Measurements from ENCODE around the gene SUPT6H. TPM values are rescaled to one million over a fixed set of nuclear protein-coding genes. Genes with fewer than 3 reads are reported as not detected.

Gene SUPT6H
- total and polyA plus RNA-seq, 2 of the 8 experiments (the other 6 are each of a cell fraction or from before 2014, with no cell fraction given): 32.0 to 59.9 TPM

DNA sequence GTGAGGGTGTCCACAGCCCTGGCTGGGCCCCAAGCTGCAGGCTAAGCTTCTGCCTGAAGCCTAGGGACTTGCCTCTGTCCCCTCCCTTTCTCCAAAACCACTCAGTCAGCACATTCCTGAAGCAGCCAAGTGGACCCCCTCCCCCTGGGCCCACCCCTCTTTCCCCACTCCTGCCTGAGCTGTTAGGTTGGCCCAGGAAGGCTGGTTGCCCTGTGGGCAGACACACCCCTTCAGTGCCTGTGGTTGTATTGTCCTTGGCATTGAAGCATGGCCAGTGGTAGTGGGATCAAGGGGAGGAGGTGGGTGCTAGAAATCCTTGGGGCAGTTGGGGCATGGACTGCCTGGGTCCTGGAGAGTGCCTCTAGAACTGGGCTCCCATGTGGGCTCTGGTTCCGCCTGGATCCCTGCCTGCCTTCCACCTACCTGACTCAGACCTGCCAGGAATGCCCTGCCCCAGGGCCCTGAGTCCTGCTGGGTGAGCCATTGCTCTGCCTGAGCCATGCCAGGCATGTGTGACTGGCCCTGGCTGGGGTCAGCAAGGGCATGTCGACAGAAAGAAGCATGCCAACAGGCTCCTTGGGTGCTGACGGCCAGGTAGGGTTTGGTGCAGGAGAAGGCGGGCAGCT, 83.9 kb downstream of the SUPT6H start:
- H3K9ac ChIP-seq (replicated peaks in 1 of 4; ENCODE audit: extremely low read depth in 1 of 4, low read depth in 3 of 4, low read length in 3 of 4): peak overlapping the region; percentile 31 to 98 (median 65); a peak in 6 of 7 replicates
- H3K79me2 ChIP-seq (ENCODE audit: control insufficient read depth in 1 of 2, insufficient read depth in 2 of 2, low read length in 2 of 2): peaks cover 19 to 42% of the 10 kb centered on the region in 2 experiments
- peak overlapping the region; percentile 90 for H4K5ac ChIP-seq (ENCODE audit: insufficient read length, low read depth, low read length)

More for the DNA sequence above, 83.9 kb downstream of the SUPT6H start:
- Histone ChIP-seq H3K14ac (ENCODE audit: insufficient read length) (no peak overlapping the region), H2BK120ac (replicated peaks; ENCODE audit: low read depth, low read length) (peak overlapping the region; percentile 33), H3K79me1 (ENCODE audit: low read depth, low read length) (peaks cover 14% of the 10 kb centered on the region), H3K56ac (replicated peaks; ENCODE audit: insufficient read length, low read depth, low read length) (peak overlapping the region; percentile 70), H4K8ac (ENCODE audit: extremely low read depth, insufficient read depth, low read length) (peak overlapping the region; percentile 62; the same call in 1 of the 2 replicates), H3K4me3 (ENCODE audit: extremely low read depth in 1 of 4, insufficient read depth in 2 of 4, low read depth in 3 of 4, low read length in 4 of 4) (peak overlapping the region; percentile 94 to 99 (median 98); a peak in 7 of 8 replicates), H3K4ac (replicated peaks; ENCODE audit: insufficient read length, low read depth, low read length) (peak overlapping the region; percentile 93), H3K27ac (ENCODE audit: low read depth, low read length) (peak overlapping the region; percentile 98), H4K20me1 (replicated peaks in 1 of 2; ENCODE audit: control insufficient read depth in 1 of 2, insufficient read depth in 2 of 2, low read length in 2 of 2) (peaks cover 30 to 34% of the 10 kb centered on the region in 2 experiments), H4K91ac (replicated peaks; ENCODE audit: insufficient read length, low read length) (peak overlapping the region; percentile 98), H2AFZ (ENCODE audit: low read length) (no peak overlapping the region), H3K23me2 (ENCODE audit: low read depth, low read length) (peaks cover 23% of the 10 kb centered on the region), H2BK5ac (ENCODE audit: low read depth, low read length) (peak overlapping the region; percentile 99), H3K4me2 (ENCODE audit: insufficient read depth in 1 of 2, low read depth in 2 of 2, low read length in 2 of 2) (peak overlapping the region; percentile 92 to 93), H2BK20ac (ENCODE audit: low read length) (0 out of 2 replicates have a peak overlapping the region, but pooled peaks have one; percentile 40), H3K36me3 (ENCODE audit: control insufficient read depth in 2 of 4, insufficient read depth in 4 of 4, low read length in 3 of 4) (peaks cover 30 to 43% (median 32%) of the 10 kb centered on the region in 4 experiments), H2BK15ac (ENCODE audit: low read length) (peak overlapping the region; percentile 93; the same call in 1 of the 2 replicates), H3K4me1 (replicated peaks in 1 of 4; ENCODE audit: control insufficient read depth in 3 of 4, insufficient read depth in 4 of 4, low read length in 3 of 4) (peaks cover 0 to 30% (median 25%) of the 10 kb centered on the region in 4 experiments; a peak in 6 of 7 replicates), H3K18ac (ENCODE audit: extremely low read depth, low read length) (peak overlapping the region; percentile 86), H3K27me3 (replicated peaks in 1 of 4; ENCODE audit: control insufficient read depth in 3 of 4, extremely low read depth in 1 of 4, insufficient read depth in 3 of 4, low read length in 3 of 4) (no peaks in the 10 kb centered on the region), H2AK5ac (ENCODE audit: low read depth, low read length) (peak overlapping the region; percentile 54; the same call in 1 of the 2 replicates), H2BK12ac (ENCODE audit: low read depth, low read length) (peak overlapping the region; percentile 52), H3K23ac (ENCODE audit: insufficient read length) (no peak overlapping the region), H3K9me3 (ENCODE audit: insufficient read depth in 2 of 2, low read depth in 1 of 2, low read length in 1 of 2) (no peaks in the 10 kb centered on the region)
- no peak for TF ChIP-seq SIX5 (IDR thresholded peaks at IDR 0.05; ENCODE audit: low read depth, low read length)
- TF ChIP-seq SRF (IDR thresholded peaks at IDR 0.05; ENCODE audit: low read depth, low read length): no peak
- peak; percentile 85 for TF ChIP-seq MAFK (IDR thresholded peaks at IDR 0.05; ENCODE audit: low read depth, low read length)
- TF ChIP-seq RAD21 (IDR thresholded peaks at IDR 0.05 in 1 of 2, conservative IDR thresholded peaks at IDR 0.05 in 1 of 2; ENCODE audit: low read depth in 2 of 2, low read length in 2 of 2): no peak
- peak in 1 of 2 experiments; percentile 68; a peak in 1 of 3 replicates for TF ChIP-seq POLR2A (IDR thresholded peaks at IDR 0.05; ENCODE audit: control extremely low read depth in 1 of 2, low read depth in 2 of 2, low read length in 2 of 2)
- no peak for TF ChIP-seq MAX (IDR thresholded peaks at IDR 0.05)
- no peak for TF ChIP-seq CEBPB (IDR thresholded peaks at IDR 0.05; ENCODE audit: low read depth, low read length)
- CTCF ChIA-PET (ENCODE audit: partially characterized antibody): interaction anchor here (0.9 to 11.7 kb wide), 6 partner anchors 9 to 151 kb away, joined by 3 to 316 read pairs (median 4); partner anchors contain the start of genes FLOT2, NEK8, RPL23A and TLCD1
- 80% methylated on average over 4 of the region's 4 CpGs; no CpG with 5 or more reads in 1 of the 2 experiments for WGBS, 2 experiments (ENCODE audit: extremely low coverage in 1 of 2, insufficient coverage in 1 of 2, insufficient read length in 1 of 2, insufficient replicate concordance in 2 of 2, low coverage in 1 of 2, low lambda C conversion rate in 2 of 2, missing lambda C conversion rate in 1 of 2)
- POLR2A ChIA-PET (ENCODE audit: partially characterized antibody): interaction anchor here (0.6 to 15.3 kb wide), 17 partner anchors 8 to 208 kb away, joined by 3 to 813 read pairs (median 7); partner anchors contain the start of genes FAM222B, FLOT2, NEK8 and PROCA1
- DNase-seq (ENCODE audit: low read depth in 1 of 2, low spot score in 2 of 2) (no peak), FAIRE-seq (no peak)

Measured in H1 (cell line).